ENCODE measurements around the gene METTL8. TPM values are rescaled to one million over a fixed set of nuclear protein-coding genes. Genes with fewer than 3 reads are reported as not detected.

Gene METTL8
- total RNA-seq, 1 donor from 2014 or later, result 6.7 TPM

DNA sequence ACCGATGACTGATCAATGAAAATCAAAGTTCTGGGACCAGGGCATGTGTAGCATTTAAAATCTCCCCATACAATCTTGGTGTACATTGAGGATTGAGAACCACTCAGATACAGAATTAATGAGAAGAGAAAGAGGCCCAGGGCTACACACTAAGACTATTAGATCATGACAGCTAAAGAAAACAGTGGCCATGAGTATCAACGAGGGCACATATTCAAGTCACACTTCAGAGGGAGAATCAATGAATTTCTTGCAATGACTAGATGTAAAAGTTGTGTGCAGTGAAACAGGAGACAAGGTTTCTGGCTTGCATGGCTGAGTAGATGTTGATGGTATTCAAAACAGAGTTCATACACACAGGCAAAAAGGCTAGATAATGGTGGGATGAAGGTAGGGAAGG, 29.1 kb downstream of the METTL8 start:
- Histone ChIP-seq H3K36me3 (peaks cover 0 to 5% of the 10 kb centered on the region in 2 donors), H3K27ac (no peak overlapping the region), H3K4me3 (no peak overlapping the region), H3K27me3 (no peaks in the 10 kb centered on the region), H3K4me1 (no peaks in the 10 kb centered on the region), H3K9me3 (peaks cover 0 to 11% of the 10 kb centered on the region in 2 donors)
- intact Hi-C loops (cut with DNase I), result no loop called here
- DNase-seq (ENCODE audit: low spot score in 2 of 2), result no peak
- no peak for TF ChIP-seq CTCF (IDR thresholded peaks at IDR 0.05)

DNA sequence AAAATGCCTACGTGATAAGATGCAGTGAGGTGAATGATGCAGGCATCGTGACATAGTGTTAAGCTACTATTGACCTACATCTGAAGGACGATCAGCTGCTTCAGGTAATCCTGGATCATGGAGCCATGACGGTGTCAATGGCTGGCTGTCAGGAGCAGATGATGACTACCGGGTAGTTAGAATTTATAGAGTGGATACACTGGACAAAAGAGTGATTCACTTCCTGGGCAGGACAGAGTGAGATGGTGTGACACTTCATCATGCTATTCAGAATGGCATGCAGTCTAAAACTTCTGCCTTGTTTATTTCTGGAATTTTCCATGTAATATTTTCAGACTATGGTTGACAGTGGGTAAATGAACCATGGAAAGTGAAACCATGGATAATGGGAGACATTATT, 29.5 kb downstream of the METTL8 start:
- Histone ChIP-seq H3K36me3 (peaks cover 0 to 5% of the 10 kb centered on the region in 2 donors), H3K4me3 (no peak overlapping the region), H3K27me3 (no peaks in the 10 kb centered on the region), H3K4me1 (no peaks in the 10 kb centered on the region), H3K9me3 (peaks cover 0 to 11% of the 10 kb centered on the region in 2 donors), H3K27ac (no peak overlapping the region)
- intact Hi-C loops (cut with DNase I), result no loop called here
- DNase-seq (ENCODE audit: low spot score in 2 of 2), result no peak
- TF ChIP-seq CTCF (IDR thresholded peaks at IDR 0.05), result no peak

GRCh38 chr2:171402906-171403580, 30.7 kb downstream of the METTL8 start:
- Histone ChIP-seq H3K4me3 (no peak overlapping the region), H3K36me3 (peaks cover 0 to 5% of the 10 kb centered on the region in 2 donors), H3K27ac (no peak overlapping the region), H3K9me3 (peaks cover 0 to 11% of the 10 kb centered on the region in 2 donors), H3K4me1 (no peaks in the 10 kb centered on the region), H3K27me3 (no peaks in the 10 kb centered on the region)
- DNase-seq (ENCODE audit: low spot score in 2 of 2), result no peak
- intact Hi-C loops (cut with DNase I), result no loop called here
- TF ChIP-seq CTCF (IDR thresholded peaks at IDR 0.05), result no peak

GRCh38 chr2:171401947-171402346, 31.8 kb downstream of the METTL8 start:
- intact Hi-C loops (cut with DNase I), result no loop called here
- Histone ChIP-seq H3K4me3 (no peak overlapping the region), H3K9me3 (peaks cover 0 to 11% of the 10 kb centered on the region in 2 donors), H3K36me3 (peaks cover 0 to 5% of the 10 kb centered on the region in 2 donors), H3K27ac (no peak overlapping the region), H3K4me1 (no peaks in the 10 kb centered on the region), H3K27me3 (no peaks in the 10 kb centered on the region)
- no peak for TF ChIP-seq CTCF (IDR thresholded peaks at IDR 0.05)
- DNase-seq (ENCODE audit: low spot score in 2 of 2), result no peak

GRCh38 chr2:171400395-171400794, 33.4 kb downstream of the METTL8 start:
- TF ChIP-seq CTCF (IDR thresholded peaks at IDR 0.05), result no peak
- no peak for DNase-seq (ENCODE audit: low spot score in 2 of 2)
- H3K9me3 ChIP-seq, result peaks cover 0 to 11% of the 10 kb centered on the region in 2 donors
- no peaks in the 10 kb centered on the region for H3K4me1 ChIP-seq
- H3K36me3 ChIP-seq, result peaks cover 0 to 5% of the 10 kb centered on the region in 2 donors
- intact Hi-C loops (cut with DNase I), result no loop called here
- H3K4me3 ChIP-seq, result no peak overlapping the region
- no peak overlapping the region for H3K27ac ChIP-seq
- no peaks in the 10 kb centered on the region for H3K27me3 ChIP-seq
